LHCN-M2 (cell line): Measurements from ENCODE around the gene PRRT2. TPM values are rescaled to one million over a fixed set of nuclear protein-coding genes. Genes with fewer than 3 reads are reported as not detected.

Experiments
- DNase-seq: peaks from one replicate; pipeline ENCODE4 v3.0.0-alpha.2; 2012; ENCODE audit warnings: low read depth
- total RNA-seq: library from RNA; depleted of rRNA; stranded (reverse); fragments of >200 nt; gene quantifications from 2 replicates; pipeline ENCODE4 v1.2.3, GENCODE V29; 2014

PRRT2 gene
- total RNA-seq, 1 experiment from 2014 or later = 1.1 TPM

GRCh38 chr16:29811170-29811895 is 660 bp upstream of the PRRT2 start:
- DNase-seq = peak; percentile 97

DNA sequence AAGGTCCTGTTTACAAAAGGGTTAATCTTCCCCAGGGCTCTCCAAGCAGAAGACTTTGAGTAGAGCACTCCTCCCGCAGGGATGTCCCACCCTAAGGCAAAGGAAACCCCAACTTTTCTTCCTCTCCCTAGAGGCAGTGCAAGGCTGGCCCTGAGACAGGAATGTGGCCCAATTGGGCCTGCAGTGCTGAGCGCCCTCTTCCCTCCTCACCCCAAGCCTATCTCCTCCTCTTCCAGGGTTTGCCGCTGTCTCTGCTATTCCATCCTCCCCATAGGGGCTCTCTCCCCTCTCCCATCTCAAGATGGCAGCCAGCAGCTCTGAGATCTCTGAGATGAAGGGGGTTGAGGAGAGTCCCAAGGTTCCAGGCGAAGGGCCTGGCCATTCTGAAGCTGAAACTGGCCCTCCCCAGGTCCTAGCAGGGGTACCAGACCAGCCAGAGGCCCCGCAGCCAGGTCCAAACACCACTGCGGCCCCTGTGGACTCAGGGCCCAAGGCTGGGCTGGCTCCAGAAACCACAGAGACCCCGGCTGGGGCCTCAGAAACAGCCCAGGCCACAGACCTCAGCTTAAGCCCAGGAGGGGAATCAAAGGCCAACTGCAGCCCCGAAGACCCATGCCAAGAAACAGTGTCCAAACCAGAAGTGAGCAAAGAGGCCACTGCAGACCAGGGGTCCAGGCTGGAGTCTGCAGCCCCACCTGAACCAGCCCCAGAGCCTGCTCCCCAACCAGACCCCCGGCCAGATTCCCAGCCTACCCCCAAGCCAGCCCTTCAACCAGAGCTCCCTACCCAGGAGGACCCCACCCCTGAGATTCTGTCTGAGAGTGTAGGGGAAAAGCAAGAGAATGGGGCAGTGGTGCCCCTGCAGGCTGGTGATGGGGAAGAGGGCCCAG is 1.0 kb downstream of the PRRT2 start:
- DNase-seq = no peak

DNA sequence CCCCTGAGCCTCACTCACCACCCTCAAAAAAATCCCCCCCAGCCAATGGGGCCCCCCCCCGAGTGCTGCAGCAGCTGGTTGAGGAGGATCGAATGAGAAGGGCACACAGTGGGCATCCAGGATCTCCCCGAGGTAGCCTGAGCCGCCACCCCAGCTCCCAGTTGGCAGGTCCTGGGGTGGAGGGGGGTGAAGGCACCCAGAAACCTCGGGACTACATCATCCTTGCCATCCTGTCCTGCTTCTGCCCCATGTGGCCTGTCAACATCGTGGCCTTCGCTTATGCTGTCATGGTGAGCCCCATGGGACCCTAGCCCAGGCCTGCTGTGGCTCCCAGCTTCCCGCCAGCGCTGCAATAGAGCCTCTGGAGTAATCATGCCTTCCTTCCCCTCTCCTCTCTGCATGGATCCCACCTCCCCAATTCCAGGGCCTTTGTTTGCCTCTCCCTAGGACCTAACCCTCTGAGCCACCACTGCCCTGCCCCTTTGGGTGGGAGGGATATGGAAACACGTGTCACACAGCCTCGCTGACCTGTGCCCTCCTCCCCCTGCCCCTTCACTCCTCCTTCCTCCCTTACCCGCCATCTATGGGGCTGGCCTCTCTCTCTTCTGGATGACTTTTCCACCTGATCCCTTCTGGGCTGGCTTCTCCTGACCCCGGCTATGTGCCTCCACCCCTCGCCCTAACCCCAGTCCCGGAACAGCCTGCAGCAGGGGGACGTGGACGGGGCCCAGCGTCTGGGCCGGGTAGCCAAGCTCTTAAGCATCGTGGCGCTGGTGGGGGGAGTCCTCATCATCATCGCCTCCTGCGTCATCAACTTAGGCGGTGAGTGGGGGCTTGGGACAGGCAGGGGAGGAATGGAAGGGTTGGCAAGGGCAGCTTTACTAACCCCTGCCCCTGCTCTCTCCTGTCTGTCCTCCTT is 1.9 kb downstream of the PRRT2 start:
- DNase-seq = no peak

- no peak for DNase-seq
Observed at GRCh38 chr16:29814592-29814991, 2.6 kb downstream of the PRRT2 start.

- DNase-seq = no peak
Observed at GRCh38 chr16:29815032-29815721, 3.2 kb downstream of the PRRT2 start.

GRCh38 chr16:29815793-29816693 is 4.0 kb downstream of the PRRT2 start, which contains the start of gene PAGR1:
Gene PAGR1 (plus strand): TSS chr16:29816152. CDS start chr16:29816526, 374 bp downstream.
- peak; percentile 99 for DNase-seq

- DNase-seq = peak; percentile 62
Observed at GRCh38 chr16:29816694-29817441, 4.9 kb downstream of the PRRT2 start.

GRCh38 chr16:29818082-29818481 is 6.1 kb downstream of the PRRT2 start:
- DNase-seq = no peak

- DNase-seq = no peak
Observed at GRCh38 chr16:29819506-29819905, 7.5 kb downstream of the PRRT2 start.

DNA sequence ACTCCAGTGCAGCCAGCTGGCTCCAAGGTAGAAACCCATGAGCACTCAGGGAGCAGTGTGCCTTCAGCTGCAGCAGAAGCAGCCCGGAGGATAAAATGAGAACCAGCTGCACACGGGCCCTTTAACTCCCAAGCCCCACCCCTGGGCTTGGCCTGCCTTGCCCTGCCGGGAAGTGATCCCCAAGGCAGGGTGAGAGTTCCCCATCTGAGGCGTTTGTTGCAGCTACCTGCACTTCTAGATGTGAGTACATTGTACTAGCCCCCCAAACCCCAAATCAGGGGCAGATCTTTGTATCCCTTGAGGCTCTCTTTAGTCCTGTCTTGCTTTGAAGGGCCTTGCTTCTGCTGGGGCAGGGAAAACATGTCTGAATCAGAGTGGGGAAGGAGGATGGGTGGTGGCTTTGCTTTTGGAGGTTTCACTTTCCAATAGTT is 8.3 kb downstream of the PRRT2 start, which contains the start of gene MVP:
Gene MVP (plus strand): TSS at position 192 of the 431 bp plus-strand sequence. CDS start 10,088 bp downstream, outside the sequence.
- DNase-seq = peak; percentile 61

GRCh38 chr16:29820730-29821642 is 9.0 kb downstream of the PRRT2 start:
- peak; percentile 43 for DNase-seq

DNA sequence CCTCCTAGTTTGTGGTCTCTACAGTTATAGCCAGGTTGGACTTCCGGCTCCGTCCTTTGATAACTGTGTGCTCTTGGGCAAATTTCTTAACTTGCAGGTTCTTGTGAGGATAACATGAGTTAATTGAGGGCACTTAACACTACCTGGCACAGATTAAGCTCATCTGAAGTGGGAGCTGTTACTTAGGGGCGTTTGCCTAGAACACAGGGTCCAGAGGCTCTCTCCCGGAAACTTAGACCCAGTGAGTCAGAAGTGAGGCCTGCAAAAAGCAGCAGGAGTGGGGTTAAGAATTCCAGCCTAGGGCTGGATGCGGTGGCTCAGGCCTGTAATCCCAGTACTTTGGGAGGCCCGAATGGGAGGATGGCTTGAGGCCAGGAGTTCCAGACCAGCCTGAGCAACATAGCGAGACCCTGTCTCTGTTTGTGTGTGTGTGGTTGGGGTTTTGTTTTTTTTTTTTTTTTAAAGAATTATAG is 9.7 kb downstream of the PRRT2 start:
- peak; percentile 83 for DNase-seq

DNA sequence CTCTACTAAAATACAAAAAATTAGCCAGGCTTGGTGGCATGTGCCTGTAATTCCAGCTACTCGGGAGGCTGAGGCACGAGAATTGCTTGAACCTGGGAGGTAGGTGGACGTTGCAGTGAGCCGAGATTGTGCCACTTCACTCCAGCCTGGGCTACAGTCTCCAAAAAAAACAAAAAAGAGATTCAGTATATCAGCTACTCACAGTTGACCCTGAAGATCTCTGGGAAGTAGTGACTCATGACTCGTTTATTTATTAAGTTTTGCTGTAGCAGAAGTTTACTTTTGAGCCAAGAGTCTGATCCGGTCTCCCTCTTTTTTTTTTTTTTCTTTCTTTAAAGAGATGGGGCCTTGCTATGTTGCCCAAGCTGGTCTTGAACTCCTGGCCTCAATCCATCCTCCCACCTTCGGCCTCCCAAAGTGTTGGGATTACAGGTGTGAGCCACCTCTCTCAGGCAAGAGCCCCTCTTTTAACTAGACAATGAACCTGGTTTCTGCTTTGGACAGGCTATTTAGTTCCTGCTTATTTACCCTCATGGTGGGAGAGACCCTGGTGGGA is 12.7 kb downstream of the PRRT2 start:
- peak; percentile 87 for DNase-seq

DNA sequence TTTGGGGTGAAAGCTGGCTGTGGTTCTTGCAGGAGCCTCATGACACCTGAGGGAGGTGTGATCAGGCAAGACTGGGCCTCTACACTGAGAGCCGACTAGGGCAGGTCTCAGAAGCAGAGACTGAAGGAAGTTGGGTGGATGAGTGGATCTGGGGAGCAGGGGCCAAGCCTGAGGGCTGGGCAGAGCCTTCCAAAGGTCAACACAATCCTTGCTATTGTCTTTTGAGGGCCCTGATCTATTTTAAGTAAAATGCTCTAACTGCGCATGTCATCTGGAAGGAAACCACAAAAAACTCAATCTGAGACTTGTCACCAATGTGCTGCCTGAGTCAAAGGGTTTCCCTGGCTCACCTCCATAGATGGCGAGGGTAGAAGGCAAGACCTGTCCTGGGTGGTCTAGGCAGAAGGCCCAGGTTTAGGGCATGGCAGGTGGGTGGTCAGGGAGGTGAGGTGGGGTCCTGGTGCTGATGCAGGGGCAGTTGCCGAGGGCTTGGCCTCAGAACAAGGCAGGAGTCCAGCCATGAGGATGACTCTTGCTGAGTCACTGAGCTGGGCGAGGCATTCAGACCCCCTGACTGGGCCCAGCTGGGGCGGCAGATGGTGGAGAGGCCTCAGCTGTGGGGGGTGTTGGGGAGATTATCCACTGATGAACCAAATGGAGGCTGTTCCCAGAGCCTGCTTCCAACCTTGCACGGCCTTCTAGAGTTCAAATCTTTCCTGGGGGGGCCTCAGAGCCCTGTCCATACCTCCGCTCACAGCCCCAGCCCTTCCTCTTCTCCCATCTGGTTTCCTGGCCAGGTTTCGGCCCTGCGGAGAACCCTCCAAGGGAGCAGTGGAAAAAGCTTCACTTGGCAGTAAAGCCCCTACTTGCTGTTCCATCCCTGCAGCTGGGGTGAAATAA is 13.4 kb downstream of the PRRT2 start:
- DNase-seq = peak; percentile 89

GRCh38 chr16:29826342-29826695 is 14.3 kb downstream of the PRRT2 start:
- DNase-seq = no peak

- DNase-seq = no peak
Observed at GRCh38 chr16:29830774-29831173, 18.8 kb downstream of the PRRT2 start.
